Vagina (tissue), 2 donors: ENCODE results near the gene GDF7. TPM values are rescaled to one million over a fixed set of nuclear protein-coding genes. Genes with fewer than 3 reads are reported as not detected.

Experiments
- DNase-seq, 2 donors: peaks; one replicate each; pipeline ENCODE4 v3.0.0-alpha.2; 2017; ENCODE audit errors: extremely low spot score in 2 of 2
- H3K27ac ChIP-seq: fragments of 200-600 bp; sonication (generic); one replicate; pipeline ENCODE4 v1.5.1; 2019
- H3K27me3 ChIP-seq: fragments of 200-600 bp; sonication (generic); one replicate; pipeline ENCODE4 v1.5.1; 2019
- H3K36me3 ChIP-seq, 2 donors: fragments of 200-600 bp; sonication (generic); one replicate each; pipeline ENCODE4 v1.5.1; 2017 to 2019
- H3K4me1 ChIP-seq: fragments of 200-600 bp; sonication (generic); one replicate; pipeline ENCODE4 v1.5.1; 2019
- H3K4me3 ChIP-seq, 2 donors: fragments of 200-600 bp; sonication (generic); 1 replicate in 1 of 2; 2 replicates in 1 of 2; pipeline ENCODE4 v1.5.1; 2016 to 2019
- H3K9me3 ChIP-seq: fragments of 200-600 bp; sonication (generic); one replicate; pipeline ENCODE4 v1.5.1; 2019
- POLR2A ChIP-seq, 2 donors: fragments of 450-650 bp; IDR thresholded peaks; one replicate each; pipeline ENCODE4 v1.6.1; 2017; ENCODE audit warnings: antibody characterized with exemption in 2 of 2, mild to moderate bottlenecking in 2 of 2, moderate library complexity in 2 of 2
- POLR2AphosphoS5 ChIP-seq, 2 donors: sonication (generic); formaldehyde crosslinking; IDR thresholded peaks; one replicate each; pipeline ENCODE4 v1.9.0; 2017; ENCODE audit warnings: antibody characterized with exemption in 2 of 2, mild to moderate bottlenecking in 2 of 2, low read depth in 1 of 2; ENCODE audit not compliant: insufficient read depth in 1 of 2
- intact Hi-C: fragments of 100-400 bp; cut with DNase I; formaldehyde crosslinking; loops from one replicate; pipeline ENCODE4 v1.15.1; 2023
- total RNA-seq: library from RNA; depleted of rRNA; stranded (reverse); fragments of >200 nt; gene quantifications from one replicate; pipeline ENCODE4 v1.2.3, GENCODE V29; 2016
- TF ChIP-seq, protein P1 (sequence below), 3 experiments: fragments of 450-650 bp in 2 of 3; fragments of 200-600 bp in 1 of 3; sonication (generic) in 1 of 3; IDR thresholded peaks; one replicate each; pipeline ENCODE4 v1.5.1; 2017 to 2019; ENCODE audit warnings: antibody characterized with exemption in 3 of 3, mild to moderate bottlenecking in 2 of 3, moderate library complexity in 2 of 3

GDF7 gene
- total RNA-seq, 1 donor from 2014 or later: 9.3 TPM

DNA sequence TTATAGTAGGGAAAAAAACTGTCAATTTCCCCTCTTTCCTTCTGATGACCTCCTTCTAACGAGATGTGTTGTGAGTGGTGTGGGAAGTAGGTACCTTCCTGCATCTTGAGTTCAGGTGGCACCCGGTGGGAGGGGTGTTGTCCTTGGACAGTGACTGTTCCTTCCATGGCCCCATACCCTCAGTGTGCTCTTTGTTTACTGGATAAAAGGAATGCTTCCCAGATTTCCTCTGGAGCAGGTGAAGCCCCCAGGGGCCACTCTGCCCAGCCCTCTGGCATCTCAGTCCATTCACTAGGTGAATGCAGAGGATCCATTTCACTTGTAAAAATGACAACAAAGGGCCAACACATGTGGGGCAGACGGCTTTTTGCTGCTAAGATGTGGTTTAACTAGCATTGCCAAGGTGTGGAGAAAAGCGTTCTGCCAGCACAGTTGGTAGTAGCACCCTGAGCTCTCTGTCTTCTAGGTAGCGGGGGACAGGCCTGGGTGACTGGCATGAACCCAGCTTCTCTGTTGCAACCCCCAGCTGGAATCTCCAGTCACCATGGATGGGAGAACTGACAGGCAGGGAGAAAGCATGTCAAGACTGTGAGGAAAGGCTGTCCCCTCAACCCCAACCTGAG lies 6.9 kb downstream of the GDF7 start:
- DNase-seq: no peak
- Histone ChIP-seq H3K27ac (peak overlapping the region; percentile 87), H3K36me3 (no peaks in the 10 kb centered on the region), H3K9me3 (no peaks in the 10 kb centered on the region), H3K4me3 (peak overlapping the region in 1 of 2 donors; percentile 1), H3K4me1 (peaks cover 45% of the 10 kb centered on the region), H3K27me3 (no peaks in the 10 kb centered on the region)
- intact Hi-C loops: no loop called here
- TF ChIP-seq POLR2A (IDR thresholded peaks at IDR 0.05) (no peak), POLR2AphosphoS5 (IDR thresholded peaks at IDR 0.05; ENCODE audit: insufficient read depth in 1 of 2, low read depth in 1 of 2) (no peak)
- TF ChIP-seq, protein P1, sequence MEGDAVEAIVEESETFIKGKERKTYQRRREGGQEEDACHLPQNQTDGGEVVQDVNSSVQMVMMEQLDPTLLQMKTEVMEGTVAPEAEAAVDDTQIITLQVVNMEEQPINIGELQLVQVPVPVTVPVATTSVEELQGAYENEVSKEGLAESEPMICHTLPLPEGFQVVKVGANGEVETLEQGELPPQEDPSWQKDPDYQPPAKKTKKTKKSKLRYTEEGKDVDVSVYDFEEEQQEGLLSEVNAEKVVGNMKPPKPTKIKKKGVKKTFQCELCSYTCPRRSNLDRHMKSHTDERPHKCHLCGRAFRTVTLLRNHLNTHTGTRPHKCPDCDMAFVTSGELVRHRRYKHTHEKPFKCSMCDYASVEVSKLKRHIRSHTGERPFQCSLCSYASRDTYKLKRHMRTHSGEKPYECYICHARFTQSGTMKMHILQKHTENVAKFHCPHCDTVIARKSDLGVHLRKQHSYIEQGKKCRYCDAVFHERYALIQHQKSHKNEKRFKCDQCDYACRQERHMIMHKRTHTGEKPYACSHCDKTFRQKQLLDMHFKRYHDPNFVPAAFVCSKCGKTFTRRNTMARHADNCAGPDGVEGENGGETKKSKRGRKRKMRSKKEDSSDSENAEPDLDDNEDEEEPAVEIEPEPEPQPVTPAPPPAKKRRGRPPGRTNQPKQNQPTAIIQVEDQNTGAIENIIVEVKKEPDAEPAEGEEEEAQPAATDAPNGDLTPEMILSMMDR (IDR thresholded peaks at IDR 0.05): no peak

DNA sequence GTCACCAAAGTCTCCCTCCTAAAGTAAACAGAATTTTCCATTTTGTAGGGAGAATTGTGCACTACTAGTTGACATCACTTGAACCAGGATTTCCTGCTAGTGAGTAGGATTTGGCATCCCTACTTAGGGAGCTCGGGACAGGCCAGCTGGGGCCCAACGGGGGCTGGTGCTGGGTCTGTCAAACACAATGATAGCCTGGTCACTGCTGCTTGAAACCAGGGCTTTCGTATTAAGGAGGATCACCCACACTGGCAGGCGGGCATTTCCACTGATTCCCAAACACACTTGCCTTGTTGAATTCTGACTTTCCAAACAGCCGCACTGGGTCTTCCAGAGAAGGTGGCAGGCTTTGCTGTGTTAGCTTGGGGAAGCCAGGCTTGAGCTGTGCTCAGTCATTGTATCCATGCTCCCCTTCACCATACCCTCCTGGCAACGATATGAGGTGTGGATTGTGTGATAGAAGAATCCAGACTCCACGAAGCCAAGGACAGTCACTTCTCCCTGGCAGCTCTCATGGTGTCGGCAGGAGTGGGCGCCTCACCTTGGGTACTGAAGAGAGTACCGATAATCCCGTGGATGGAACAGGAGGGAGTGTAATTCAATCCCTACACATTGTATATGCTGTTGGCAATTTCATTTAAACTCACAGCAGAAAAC lies 7.5 kb downstream of the GDF7 start:
- no peak for DNase-seq
- H3K36me3 ChIP-seq: no peaks in the 10 kb centered on the region
- peak overlapping the region in 1 of 2 donors; percentile 1 for H3K4me3 ChIP-seq
- peaks cover 43% of the 10 kb centered on the region for H3K4me1 ChIP-seq
- no peaks in the 10 kb centered on the region for H3K27me3 ChIP-seq
- H3K9me3 ChIP-seq: no peaks in the 10 kb centered on the region
- H3K27ac ChIP-seq: peak overlapping the region; percentile 87
- intact Hi-C loops: no loop called here
- TF ChIP-seq POLR2AphosphoS5 (IDR thresholded peaks at IDR 0.05; ENCODE audit: insufficient read depth in 1 of 2, low read depth in 1 of 2): no peak

DNA sequence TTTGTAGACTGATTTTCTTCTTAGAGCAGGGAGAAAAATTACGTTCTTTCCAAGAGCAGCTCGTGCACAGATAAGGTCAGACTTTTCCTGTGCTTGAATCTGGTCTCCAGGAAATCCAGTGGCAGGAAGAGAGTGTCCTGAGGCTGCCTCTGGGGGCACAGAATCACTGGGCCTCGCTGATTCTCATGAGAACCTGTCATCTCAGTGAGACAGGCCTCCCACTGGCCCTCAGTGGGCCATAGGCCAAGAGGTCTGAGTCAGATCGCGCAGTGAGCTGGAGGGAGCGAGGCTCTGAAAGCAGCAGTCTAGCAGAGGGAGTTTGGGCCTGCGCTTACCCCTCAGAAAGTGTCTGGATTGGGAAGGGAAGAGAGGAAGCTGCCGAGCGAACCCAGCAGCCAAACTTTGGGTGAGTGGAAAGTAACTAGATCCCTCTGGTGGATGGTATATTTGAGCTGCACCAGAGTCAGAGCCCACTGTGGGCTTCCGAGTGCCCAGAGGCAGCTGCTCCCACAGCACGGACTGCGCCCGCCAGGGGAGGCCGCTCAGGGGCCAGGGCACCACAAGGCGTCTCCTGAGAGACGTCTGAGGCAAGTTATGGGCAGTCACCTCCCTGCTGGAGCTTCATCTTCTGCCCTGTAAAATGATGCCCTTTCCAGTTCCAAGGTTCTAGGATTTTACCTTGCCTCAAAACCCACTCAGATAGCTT lies 8.2 kb downstream of the GDF7 start:
- Histone ChIP-seq H3K4me1 (peaks cover 43% of the 10 kb centered on the region), H3K9me3 (no peaks in the 10 kb centered on the region), H3K27ac (peak overlapping the region; percentile 87), H3K36me3 (no peaks in the 10 kb centered on the region), H3K27me3 (no peaks in the 10 kb centered on the region), H3K4me3 (peak overlapping the region in 1 of 2 donors; percentile 29)
- intact Hi-C loops: no loop called here
- DNase-seq: no peak
- TF ChIP-seq, protein P1 (IDR thresholded peaks at IDR 0.05): no peak
- TF ChIP-seq POLR2AphosphoS5 (IDR thresholded peaks at IDR 0.05; ENCODE audit: insufficient read depth in 1 of 2, low read depth in 1 of 2): peak; percentile 11 to 64

DNA sequence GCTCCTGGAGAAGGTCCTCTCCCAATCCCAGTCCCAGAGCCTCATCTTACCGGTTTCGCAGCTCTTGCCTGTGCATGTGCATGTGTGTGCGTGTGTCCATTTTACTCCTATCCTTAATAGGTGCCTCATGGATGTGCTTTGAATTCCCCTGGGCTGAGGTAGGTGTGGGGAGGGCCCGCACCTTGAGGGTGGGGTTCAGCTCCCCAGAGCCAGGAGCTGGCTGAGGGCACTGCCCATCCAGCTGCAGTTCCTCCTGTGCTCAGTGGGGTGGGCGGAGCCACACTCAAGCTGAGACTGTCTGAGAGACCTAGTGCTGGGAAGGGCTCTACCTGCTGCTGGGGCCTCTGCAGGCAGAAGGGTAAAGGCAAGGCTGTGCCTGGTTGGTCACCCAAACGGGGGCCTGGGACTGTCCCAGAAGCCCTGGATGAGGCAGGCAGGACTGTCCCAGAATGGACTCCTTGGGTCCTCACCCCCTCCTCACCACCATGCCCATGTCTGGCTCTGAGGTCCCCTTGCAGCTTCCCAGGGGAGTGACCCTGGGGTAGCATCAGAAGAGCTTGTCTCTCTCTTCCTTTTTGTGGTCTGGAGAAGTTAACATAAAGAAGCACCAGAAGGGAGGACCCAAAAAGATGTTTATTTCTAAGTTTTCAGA lies 8.9 kb downstream of the GDF7 start:
- intact Hi-C loops: no loop called here
- Histone ChIP-seq H3K27ac (peak overlapping the region; percentile 87), H3K4me3 (peak overlapping the region in 1 of 2 donors; percentile 29), H3K4me1 (peaks cover 43% of the 10 kb centered on the region), H3K36me3 (no peaks in the 10 kb centered on the region), H3K9me3 (no peaks in the 10 kb centered on the region), H3K27me3 (no peaks in the 10 kb centered on the region)
- TF ChIP-seq, protein P1 (IDR thresholded peaks at IDR 0.05): no peak
- TF ChIP-seq POLR2A (IDR thresholded peaks at IDR 0.05): no peak
- DNase-seq: no peak

DNA sequence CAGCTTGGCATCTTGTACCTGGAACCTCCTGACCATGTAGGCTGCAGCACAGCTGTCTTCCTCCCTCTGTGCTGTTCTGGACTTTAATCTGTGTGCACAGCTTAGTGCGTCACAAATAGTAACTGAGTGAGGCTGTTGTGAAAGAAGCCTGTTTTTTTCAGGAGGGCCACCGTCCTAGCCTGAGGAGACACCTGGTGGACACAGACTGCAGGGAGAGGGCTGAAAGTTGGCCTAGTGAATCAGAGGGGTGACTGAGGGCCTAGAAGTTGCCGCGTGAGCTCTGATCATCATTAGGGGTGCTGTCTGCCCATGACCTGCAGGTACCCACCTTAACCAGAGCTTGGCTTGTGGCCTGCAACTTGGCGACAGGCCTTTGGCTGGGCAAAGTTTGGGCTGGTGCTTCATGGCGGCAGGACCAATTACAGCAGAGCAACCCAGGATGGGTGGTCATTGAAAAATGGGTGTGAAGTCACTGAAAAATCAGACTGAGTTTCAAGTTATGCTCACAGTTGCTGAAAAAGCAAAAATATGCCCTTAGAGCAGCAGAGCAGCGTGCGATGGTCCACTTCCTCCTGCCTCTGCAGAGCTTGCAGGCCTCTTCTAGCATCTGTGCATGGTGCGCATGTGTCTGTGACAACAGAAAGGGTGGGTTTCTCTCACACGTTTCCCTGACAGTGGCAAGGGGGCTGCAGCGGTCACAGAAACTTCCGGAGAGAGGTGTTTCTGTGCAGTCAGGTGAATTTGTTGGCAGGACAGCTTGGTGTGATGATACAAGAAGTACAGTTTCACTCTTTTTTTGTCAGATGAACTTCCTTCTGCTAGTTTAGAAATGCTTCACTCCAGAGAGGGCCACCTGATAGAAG lies 9.6 kb downstream of the GDF7 start:
- TF ChIP-seq POLR2AphosphoS5 (IDR thresholded peaks at IDR 0.05; ENCODE audit: insufficient read depth in 1 of 2, low read depth in 1 of 2): no peak
- TF ChIP-seq, protein P1 (IDR thresholded peaks at IDR 0.05): peak in 2 of 3 experiments; percentile 18 to 26
- TF ChIP-seq POLR2A (IDR thresholded peaks at IDR 0.05): peak in 1 of 2 donors; percentile 18
- intact Hi-C loops: no loop called here
- Histone ChIP-seq H3K27ac (peak overlapping the region; percentile 87), H3K36me3 (no peaks in the 10 kb centered on the region), H3K27me3 (no peaks in the 10 kb centered on the region), H3K4me3 (no peak overlapping the region), H3K4me1 (peaks cover 39% of the 10 kb centered on the region), H3K9me3 (no peaks in the 10 kb centered on the region)
- DNase-seq: no peak
